ENCODE data around the gene SCNN1B.

DNA sequence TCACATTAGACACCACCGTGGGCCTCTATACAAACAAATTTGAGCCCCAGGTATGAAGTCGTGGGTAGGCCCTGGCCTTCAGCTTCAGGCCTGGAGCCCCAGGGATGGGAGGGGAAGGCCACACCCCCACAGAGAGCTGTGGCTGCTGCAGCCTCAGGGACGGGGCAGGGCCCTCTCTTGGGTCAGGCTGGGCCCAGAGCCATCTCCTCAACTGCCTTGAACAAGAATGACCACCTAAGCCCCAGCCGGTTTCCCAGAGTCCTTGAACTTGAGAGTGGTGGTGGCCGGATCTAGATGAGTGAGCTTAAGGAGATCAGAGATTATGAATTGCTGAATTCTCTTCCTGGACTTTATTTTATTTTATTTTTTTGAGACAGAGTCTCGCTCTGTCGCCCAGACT is 18.6 kb downstream of the SCNN1B start:
- TF ChIP-seq, protein P1, sequence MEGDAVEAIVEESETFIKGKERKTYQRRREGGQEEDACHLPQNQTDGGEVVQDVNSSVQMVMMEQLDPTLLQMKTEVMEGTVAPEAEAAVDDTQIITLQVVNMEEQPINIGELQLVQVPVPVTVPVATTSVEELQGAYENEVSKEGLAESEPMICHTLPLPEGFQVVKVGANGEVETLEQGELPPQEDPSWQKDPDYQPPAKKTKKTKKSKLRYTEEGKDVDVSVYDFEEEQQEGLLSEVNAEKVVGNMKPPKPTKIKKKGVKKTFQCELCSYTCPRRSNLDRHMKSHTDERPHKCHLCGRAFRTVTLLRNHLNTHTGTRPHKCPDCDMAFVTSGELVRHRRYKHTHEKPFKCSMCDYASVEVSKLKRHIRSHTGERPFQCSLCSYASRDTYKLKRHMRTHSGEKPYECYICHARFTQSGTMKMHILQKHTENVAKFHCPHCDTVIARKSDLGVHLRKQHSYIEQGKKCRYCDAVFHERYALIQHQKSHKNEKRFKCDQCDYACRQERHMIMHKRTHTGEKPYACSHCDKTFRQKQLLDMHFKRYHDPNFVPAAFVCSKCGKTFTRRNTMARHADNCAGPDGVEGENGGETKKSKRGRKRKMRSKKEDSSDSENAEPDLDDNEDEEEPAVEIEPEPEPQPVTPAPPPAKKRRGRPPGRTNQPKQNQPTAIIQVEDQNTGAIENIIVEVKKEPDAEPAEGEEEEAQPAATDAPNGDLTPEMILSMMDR (conservative IDR thresholded peaks at IDR 0.05), result no peak
- no peak for TF ChIP-seq ZFX (IDR thresholded peaks at IDR 0.05)

Data from C4-2B (cell line).